NT2/D1 (cell line): Measurements from ENCODE around the gene MDGA2.

Experiments used
- SUZ12 ChIP-seq: IDR thresholded peaks from 2 replicates; pipeline ENCODE4 v1.6.1; 2011; ENCODE audit not compliant: insufficient read length, insufficient read depth; ENCODE audit errors: extremely low read depth
- YY1 ChIP-seq: IDR thresholded peaks from 2 replicates; pipeline ENCODE4 v1.6.1; 2011; ENCODE audit not compliant: insufficient read length, insufficient read depth
- ZNF274 ChIP-seq: IDR thresholded peaks from 2 replicates; pipeline ENCODE4 v1.6.1; 2011; ENCODE audit warnings: mild to moderate bottlenecking, low read depth, low read length

- TF ChIP-seq ZNF274 (no peak), YY1 (no peak), SUZ12 (no peak)
Observed at GRCh38 chr14:47270715-47271114, 404.7 kb downstream of the MDGA2 start.
